ENCODE data around the gene INPP5K.

Gene INPP5K

DNA sequence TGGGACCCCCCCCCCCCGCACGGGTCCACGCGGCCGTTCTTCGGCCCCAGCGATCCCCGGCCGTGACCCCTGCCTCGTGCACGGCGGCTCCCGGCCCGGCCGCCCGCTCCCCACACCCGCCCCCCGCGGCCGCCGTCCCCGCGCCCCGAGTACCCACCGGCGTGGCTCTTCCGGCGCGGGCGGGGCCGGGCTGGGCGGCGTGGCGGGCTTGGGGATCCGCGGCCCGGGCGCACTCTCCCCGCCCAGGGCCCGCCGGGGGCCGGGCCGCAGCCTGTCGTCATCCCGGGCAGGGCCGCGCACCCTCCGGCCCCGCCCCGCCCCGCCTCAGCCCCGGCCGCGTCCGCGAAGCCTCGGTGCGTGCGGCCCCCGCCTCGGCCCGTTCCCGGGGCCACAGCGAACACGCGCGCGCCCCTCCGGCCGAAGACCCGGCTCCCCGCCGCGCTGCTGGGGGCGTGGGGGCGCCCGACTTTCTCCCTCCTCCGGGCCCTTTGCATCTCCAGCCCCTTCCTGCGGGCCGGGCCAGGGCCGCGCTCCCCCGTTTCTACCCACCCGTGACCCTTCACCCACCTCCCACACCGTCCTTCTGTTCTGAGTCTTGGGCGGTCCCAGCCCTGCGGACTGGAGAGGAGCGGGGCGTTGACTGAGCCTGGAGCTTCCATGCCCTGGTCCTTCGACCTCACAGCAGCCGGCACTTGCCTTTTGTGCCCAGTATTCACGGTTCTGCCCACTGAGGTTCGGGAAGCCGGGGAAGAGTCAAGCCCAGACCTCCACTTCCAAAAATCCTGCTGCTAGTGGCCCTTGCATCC lies 24.8 kb downstream of the INPP5K start:
- ChIA-PET POLR2A (interaction anchor here (1.0 to 1.9 kb wide), 4 partner anchors 18 to 33 kb away, joined by 3 to 9 read pairs (median 4); partner anchors contain the start of gene INPP5K), CTCF (interaction anchor here (0.6 to 2.0 kb wide), 2 partner anchors 42 to 126 kb away, joined by 3 to 5 read pairs; no protein-coding TSS in a partner anchor)
- Histone ChIP-seq H3K4me3 (ENCODE audit: low read depth, low read length) (peak overlapping the region; percentile 72), H3K9me3 (ENCODE audit: control insufficient read depth, insufficient read depth, low read depth, low read length) (no peaks in the 10 kb centered on the region), H3K4me1 (ENCODE audit: control insufficient read depth, insufficient read depth, low read length) (peaks cover 3% of the 10 kb centered on the region; the same call in 1 of the 2 replicates), H3K27ac (ENCODE audit: extremely low read depth, low read depth, low read length) (peak overlapping the region; percentile 85), H3K36me3 (ENCODE audit: control insufficient read depth in 2 of 2, insufficient read depth in 1 of 2, low read length in 2 of 2) (peaks cover 0 to 28% of the 10 kb centered on the region in 2 experiments; a peak in 2 of 3 replicates)
- TF ChIP-seq ZBTB26 (tag by site-specific recombination; optimal IDR thresholded peaks at IDR 0.05) (no peak), ZNF792 (tag by site-specific recombination; IDR thresholded peaks at IDR 0.05) (no peak), ZNF114 (tag by site-specific recombination; IDR thresholded peaks at IDR 0.05) (no peak), KLF1 (tag by site-specific recombination; IDR thresholded peaks at IDR 0.05) (no peak), GFI1B (tag by site-specific recombination; IDR thresholded peaks at IDR 0.05) (no peak), EGR2 (tag by site-specific recombination; IDR thresholded peaks at IDR 0.05; ENCODE audit: low read depth) (peak; percentile 83), ZNF169 (tag by site-specific recombination; IDR thresholded peaks at IDR 0.05) (no peak), SALL2 (tag by site-specific recombination; IDR thresholded peaks at IDR 0.05; ENCODE audit: borderline replicate concordance) (no peak), ZBTB20 (tag by site-specific recombination; IDR thresholded peaks at IDR 0.05) (peak; percentile 33; the same call in 1 of the 2 replicates), ZNF335 (tag by site-specific recombination; conservative IDR thresholded peaks at IDR 0.05) (no peak; the same call in 1 of the 2 replicates), ZNF837 (tag by site-specific recombination; IDR thresholded peaks at IDR 0.05) (no peak), ZSCAN4 (tag by site-specific recombination; IDR thresholded peaks at IDR 0.05) (no peak), ZNF623 (tag by site-specific recombination; IDR thresholded peaks at IDR 0.05) (no peak), ZBTB1 (tag by site-specific recombination; IDR thresholded peaks at IDR 0.05) (no peak), ZNF404 (tag by site-specific recombination; IDR thresholded peaks at IDR 0.05) (no peak), ZNF140 (tag by site-specific recombination; IDR thresholded peaks at IDR 0.05) (no peak), ZNF341 (tag by site-specific recombination; IDR thresholded peaks at IDR 0.05; ENCODE audit: low read depth) (no peak), BCL11B (tag by site-specific recombination; IDR thresholded peaks at IDR 0.05; ENCODE audit: low read depth) (peak; percentile 74), ZNF132 (tag by site-specific recombination; IDR thresholded peaks at IDR 0.05; ENCODE audit: borderline replicate concordance) (no peak), ZNF626 (tag by site-specific recombination; IDR thresholded peaks at IDR 0.05) (no peak), ZNF777 (tag by site-specific recombination; IDR thresholded peaks at IDR 0.05; ENCODE audit: borderline replicate concordance) (no peak; the same call in 1 of the 2 replicates), ZNF768 (tag by site-specific recombination; IDR thresholded peaks at IDR 0.05) (no peak), ZNF155 (tag by site-specific recombination; IDR thresholded peaks at IDR 0.05) (no peak), PRDM4 (tag by site-specific recombination; IDR thresholded peaks at IDR 0.05) (no peak), ZNF555 (tag by site-specific recombination; conservative IDR thresholded peaks at IDR 0.05) (no peak), GLI4 (tag by site-specific recombination; IDR thresholded peaks at IDR 0.05) (no peak)
- TF ChIP-seq, protein P1, sequence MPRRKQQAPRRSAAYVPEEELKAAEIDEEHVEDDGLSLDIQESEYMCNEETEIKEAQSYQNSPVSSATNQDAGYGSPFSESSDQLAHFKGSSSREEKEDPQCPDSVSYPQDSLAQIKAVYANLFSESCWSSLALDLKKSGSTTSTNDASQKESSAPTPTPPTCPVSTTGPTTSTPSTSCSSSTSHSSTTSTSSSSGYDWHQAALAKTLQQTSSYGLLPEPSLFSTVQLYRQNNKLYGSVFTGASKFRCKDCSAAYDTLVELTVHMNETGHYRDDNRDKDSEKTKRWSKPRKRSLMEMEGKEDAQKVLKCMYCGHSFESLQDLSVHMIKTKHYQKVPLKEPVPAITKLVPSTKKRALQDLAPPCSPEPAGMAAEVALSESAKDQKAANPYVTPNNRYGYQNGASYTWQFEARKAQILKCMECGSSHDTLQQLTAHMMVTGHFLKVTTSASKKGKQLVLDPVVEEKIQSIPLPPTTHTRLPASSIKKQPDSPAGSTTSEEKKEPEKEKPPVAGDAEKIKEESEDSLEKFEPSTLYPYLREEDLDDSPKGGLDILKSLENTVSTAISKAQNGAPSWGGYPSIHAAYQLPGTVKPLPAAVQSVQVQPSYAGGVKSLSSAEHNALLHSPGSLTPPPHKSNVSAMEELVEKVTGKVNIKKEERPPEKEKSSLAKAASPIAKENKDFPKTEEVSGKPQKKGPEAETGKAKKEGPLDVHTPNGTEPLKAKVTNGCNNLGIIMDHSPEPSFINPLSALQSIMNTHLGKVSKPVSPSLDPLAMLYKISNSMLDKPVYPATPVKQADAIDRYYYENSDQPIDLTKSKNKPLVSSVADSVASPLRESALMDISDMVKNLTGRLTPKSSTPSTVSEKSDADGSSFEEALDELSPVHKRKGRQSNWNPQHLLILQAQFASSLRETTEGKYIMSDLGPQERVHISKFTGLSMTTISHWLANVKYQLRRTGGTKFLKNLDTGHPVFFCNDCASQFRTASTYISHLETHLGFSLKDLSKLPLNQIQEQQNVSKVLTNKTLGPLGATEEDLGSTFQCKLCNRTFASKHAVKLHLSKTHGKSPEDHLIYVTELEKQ (tag by site-specific recombination; IDR thresholded peaks at IDR 0.05; ENCODE audit: borderline replicate concordance) = no peak
- TF ChIP-seq, protein P2, sequence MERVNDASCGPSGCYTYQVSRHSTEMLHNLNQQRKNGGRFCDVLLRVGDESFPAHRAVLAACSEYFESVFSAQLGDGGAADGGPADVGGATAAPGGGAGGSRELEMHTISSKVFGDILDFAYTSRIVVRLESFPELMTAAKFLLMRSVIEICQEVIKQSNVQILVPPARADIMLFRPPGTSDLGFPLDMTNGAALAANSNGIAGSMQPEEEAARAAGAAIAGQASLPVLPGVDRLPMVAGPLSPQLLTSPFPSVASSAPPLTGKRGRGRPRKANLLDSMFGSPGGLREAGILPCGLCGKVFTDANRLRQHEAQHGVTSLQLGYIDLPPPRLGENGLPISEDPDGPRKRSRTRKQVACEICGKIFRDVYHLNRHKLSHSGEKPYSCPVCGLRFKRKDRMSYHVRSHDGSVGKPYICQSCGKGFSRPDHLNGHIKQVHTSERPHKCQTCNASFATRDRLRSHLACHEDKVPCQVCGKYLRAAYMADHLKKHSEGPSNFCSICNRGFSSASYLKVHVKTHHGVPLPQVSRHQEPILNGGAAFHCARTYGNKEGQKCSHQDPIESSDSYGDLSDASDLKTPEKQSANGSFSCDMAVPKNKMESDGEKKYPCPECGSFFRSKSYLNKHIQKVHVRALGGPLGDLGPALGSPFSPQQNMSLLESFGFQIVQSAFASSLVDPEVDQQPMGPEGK (tag by site-specific recombination; IDR thresholded peaks at IDR 0.05) = peak; percentile 44

Measured in HEK293 (cell line).